ENCODE results near the gene MAN2A1. TPM values are rescaled to one million over a fixed set of nuclear protein-coding genes. Genes with fewer than 3 reads are reported as not detected.

MAN2A1 gene
- total and polyA plus RNA-seq, 7 experiments from 2014 or later: 24.9 to 107 (median 56.4) TPM

- H3K9me3 Mint-ChIP-seq: no peaks in the 10 kb centered on the region
- no peak overlapping the region for H3K4me3 ChIP-seq (ENCODE audit: low read length)
- ChIA-PET POLR2A (no interaction called here), CTCF (no interaction called here)
- H3K36me3 Mint-ChIP-seq: no peaks in the 10 kb centered on the region
- no peak overlapping the region for H3K4me3 Mint-ChIP-seq
- H3K27ac ChIP-seq (ENCODE audit: low read depth, low read length): no peak overlapping the region
- no peaks in the 10 kb centered on the region for H3K27me3 ChIP-seq (ENCODE audit: control insufficient read depth in 2 of 2, insufficient read depth in 2 of 2, low read length in 2 of 2)
- peaks cover 4 to 14% of the 10 kb centered on the region in 2 donors for H3K4me1 ChIP-seq (ENCODE audit: control insufficient read depth in 2 of 2, insufficient read depth in 2 of 2, low read length in 2 of 2)
- no peak overlapping the region for H3K27ac Mint-ChIP-seq
- intact Hi-C loops (cut with micrococcal nuclease): no loop called here
- no peaks in the 10 kb centered on the region for H3K36me3 ChIP-seq (ENCODE audit: control insufficient read depth in 2 of 3, insufficient read depth in 3 of 3, low read length in 3 of 3)
- DNase-seq: no peak
- H3K9me3 ChIP-seq (ENCODE audit: control insufficient read depth in 2 of 3, low read length in 3 of 3): no peaks in the 10 kb centered on the region
- H3K27me3 Mint-ChIP-seq: peaks cover 10 to 16% (median 12%) of the 10 kb centered on the region in 5 donors
- ATAC-seq: no peak
- H3K4me1 Mint-ChIP-seq: peaks cover 16 to 22% (median 17%) of the 10 kb centered on the region in 7 donors
Observed at GRCh38 chr5:109659901-109660300, 29.8 kb upstream of the MAN2A1 start.

GRCh38 chr5:109660301-109660700 lies 29.4 kb upstream of the MAN2A1 start:
- intact Hi-C loops (cut with micrococcal nuclease): no loop called here
- Histone ChIP-seq H3K27me3 (ENCODE audit: control insufficient read depth in 2 of 2, insufficient read depth in 2 of 2, low read length in 2 of 2) (no peaks in the 10 kb centered on the region), H3K4me3 (ENCODE audit: low read length) (no peak overlapping the region), H3K4me1 (ENCODE audit: control insufficient read depth in 2 of 2, insufficient read depth in 2 of 2, low read length in 2 of 2) (peaks cover 4 to 14% of the 10 kb centered on the region in 2 donors), H3K27ac (ENCODE audit: low read depth, low read length) (no peak overlapping the region), H3K36me3 (ENCODE audit: control insufficient read depth in 2 of 3, insufficient read depth in 3 of 3, low read length in 3 of 3) (no peaks in the 10 kb centered on the region), H3K9me3 (ENCODE audit: control insufficient read depth in 2 of 3, low read length in 3 of 3) (no peaks in the 10 kb centered on the region)
- no peak for DNase-seq
- POLR2A ChIA-PET: no interaction called here
- H3K9me3 Mint-ChIP-seq: no peaks in the 10 kb centered on the region
- no peak overlapping the region for H3K27ac Mint-ChIP-seq
- H3K27me3 Mint-ChIP-seq: peaks cover 10 to 16% (median 12%) of the 10 kb centered on the region in 5 donors
- H3K36me3 Mint-ChIP-seq: no peaks in the 10 kb centered on the region
- ATAC-seq: no peak
- H3K4me3 Mint-ChIP-seq: no peak overlapping the region
- H3K4me1 Mint-ChIP-seq: peaks cover 16 to 22% (median 17%) of the 10 kb centered on the region in 7 donors
- CTCF ChIA-PET: no interaction called here

- no peaks in the 10 kb centered on the region for H3K9me3 ChIP-seq (ENCODE audit: control insufficient read depth in 2 of 3, low read length in 3 of 3)
- CTCF ChIA-PET: no interaction called here
- Mint-ChIP-seq H3K27me3 (peaks cover 0 to 14% (median 10%) of the 10 kb centered on the region in 5 donors), H3K4me1 (no peaks in the 10 kb centered on the region), H3K4me3 (no peak overlapping the region), H3K27ac (no peak overlapping the region), H3K9me3 (peaks cover 0 to 2% (median 0%) of the 10 kb centered on the region in 11 donors), H3K36me3 (no peaks in the 10 kb centered on the region)
- H3K4me3 ChIP-seq (ENCODE audit: low read length): no peak overlapping the region
- H3K36me3 ChIP-seq (ENCODE audit: control insufficient read depth in 2 of 3, insufficient read depth in 3 of 3, low read length in 3 of 3): no peaks in the 10 kb centered on the region
- POLR2A ChIA-PET: no interaction called here
- no peak for DNase-seq
- no peaks in the 10 kb centered on the region for H3K27me3 ChIP-seq (ENCODE audit: control insufficient read depth in 2 of 2, insufficient read depth in 2 of 2, low read length in 2 of 2)
- no peaks in the 10 kb centered on the region for H3K4me1 ChIP-seq (ENCODE audit: control insufficient read depth in 2 of 2, insufficient read depth in 2 of 2, low read length in 2 of 2)
- intact Hi-C loops (cut with micrococcal nuclease): no loop called here
- no peak overlapping the region for H3K27ac ChIP-seq (ENCODE audit: low read depth, low read length)
- no peak for ATAC-seq
Observed at GRCh38 chr5:109668237-109668636, 21.5 kb upstream of the MAN2A1 start.

GRCh38 chr5:109668668-109669422 lies 20.9 kb upstream of the MAN2A1 start:
- DNase-seq (no peak), ATAC-seq (no peak)
- Mint-ChIP-seq H3K4me3 (no peak overlapping the region), H3K27me3 (peaks cover 3 to 16% (median 14%) of the 10 kb centered on the region in 5 donors), H3K4me1 (no peaks in the 10 kb centered on the region), H3K27ac (no peak overlapping the region), H3K9me3 (peaks cover 0 to 2% (median 0%) of the 10 kb centered on the region in 11 donors), H3K36me3 (no peaks in the 10 kb centered on the region)
- Histone ChIP-seq H3K9me3 (ENCODE audit: control insufficient read depth in 2 of 3, low read length in 3 of 3) (no peaks in the 10 kb centered on the region), H3K4me1 (ENCODE audit: control insufficient read depth in 2 of 2, insufficient read depth in 2 of 2, low read length in 2 of 2) (no peaks in the 10 kb centered on the region), H3K4me3 (ENCODE audit: low read length) (no peak overlapping the region), H3K36me3 (ENCODE audit: control insufficient read depth in 2 of 3, insufficient read depth in 3 of 3, low read length in 3 of 3) (no peaks in the 10 kb centered on the region), H3K27me3 (ENCODE audit: control insufficient read depth in 2 of 2, insufficient read depth in 2 of 2, low read length in 2 of 2) (no peaks in the 10 kb centered on the region), H3K27ac (ENCODE audit: low read depth, low read length) (no peak overlapping the region)
- intact Hi-C loops (cut with micrococcal nuclease): no loop called here
- CTCF ChIA-PET: no interaction called here
- POLR2A ChIA-PET: no interaction called here

GRCh38 chr5:109669991-109670706 lies 19.6 kb upstream of the MAN2A1 start:
- H3K9me3 ChIP-seq (ENCODE audit: control insufficient read depth in 2 of 3, low read length in 3 of 3): no peaks in the 10 kb centered on the region
- H3K4me1 Mint-ChIP-seq: no peaks in the 10 kb centered on the region
- peaks cover 0 to 2% (median 0%) of the 10 kb centered on the region in 11 donors for H3K9me3 Mint-ChIP-seq
- no peaks in the 10 kb centered on the region for H3K36me3 Mint-ChIP-seq
- no peaks in the 10 kb centered on the region for H3K36me3 ChIP-seq (ENCODE audit: control insufficient read depth in 2 of 3, insufficient read depth in 3 of 3, low read length in 3 of 3)
- DNase-seq (no peak), ATAC-seq (no peak)
- ChIA-PET CTCF (no interaction called here), POLR2A (no interaction called here)
- intact Hi-C loops (cut with micrococcal nuclease): no loop called here
- no peaks in the 10 kb centered on the region for H3K4me1 ChIP-seq (ENCODE audit: control insufficient read depth in 2 of 2, insufficient read depth in 2 of 2, low read length in 2 of 2)
- H3K27ac ChIP-seq (ENCODE audit: low read depth, low read length): no peak overlapping the region
- no peaks in the 10 kb centered on the region for H3K27me3 ChIP-seq (ENCODE audit: control insufficient read depth in 2 of 2, insufficient read depth in 2 of 2, low read length in 2 of 2)
- no peak overlapping the region for H3K27ac Mint-ChIP-seq
- peaks cover 9 to 22% (median 20%) of the 10 kb centered on the region in 5 donors for H3K27me3 Mint-ChIP-seq
- no peak overlapping the region for H3K4me3 ChIP-seq (ENCODE audit: low read length)
- no peak overlapping the region for H3K4me3 Mint-ChIP-seq

- POLR2A ChIA-PET: no interaction called here
- H3K27me3 ChIP-seq (ENCODE audit: control insufficient read depth in 2 of 2, insufficient read depth in 2 of 2, low read length in 2 of 2): no peaks in the 10 kb centered on the region
- CTCF ChIA-PET: interaction anchor here (0.9 kb wide), 1 partner anchor 14 kb away, joined by 3 read pairs; no protein-coding TSS in a partner anchor
- no peaks in the 10 kb centered on the region for H3K9me3 ChIP-seq (ENCODE audit: control insufficient read depth in 2 of 3, low read length in 3 of 3)
- no peak overlapping the region for H3K27ac ChIP-seq (ENCODE audit: low read depth, low read length)
- H3K4me3 ChIP-seq (ENCODE audit: low read length): no peak overlapping the region
- no peaks in the 10 kb centered on the region for H3K36me3 Mint-ChIP-seq
- peaks cover 0 to 2% (median 0%) of the 10 kb centered on the region in 11 donors for H3K9me3 Mint-ChIP-seq
- intact Hi-C loops (cut with micrococcal nuclease): no loop called here
- H3K27me3 Mint-ChIP-seq: peaks cover 10 to 26% (median 21%) of the 10 kb centered on the region in 5 donors
- H3K27ac Mint-ChIP-seq: no peak overlapping the region
- no peaks in the 10 kb centered on the region for H3K4me1 ChIP-seq (ENCODE audit: control insufficient read depth in 2 of 2, insufficient read depth in 2 of 2, low read length in 2 of 2)
- no peaks in the 10 kb centered on the region for H3K4me1 Mint-ChIP-seq
- no peak overlapping the region for H3K4me3 Mint-ChIP-seq
- H3K36me3 ChIP-seq (ENCODE audit: control insufficient read depth in 2 of 3, insufficient read depth in 3 of 3, low read length in 3 of 3): no peaks in the 10 kb centered on the region
- ATAC-seq (no peak), DNase-seq (no peak)
Observed at GRCh38 chr5:109671136-109671535, 18.6 kb upstream of the MAN2A1 start.

Data from naive thymus-derived CD4-positive, alpha-beta T cell (primary cell).